ENCODE measurements around the gene PPFIBP1.

DNA sequence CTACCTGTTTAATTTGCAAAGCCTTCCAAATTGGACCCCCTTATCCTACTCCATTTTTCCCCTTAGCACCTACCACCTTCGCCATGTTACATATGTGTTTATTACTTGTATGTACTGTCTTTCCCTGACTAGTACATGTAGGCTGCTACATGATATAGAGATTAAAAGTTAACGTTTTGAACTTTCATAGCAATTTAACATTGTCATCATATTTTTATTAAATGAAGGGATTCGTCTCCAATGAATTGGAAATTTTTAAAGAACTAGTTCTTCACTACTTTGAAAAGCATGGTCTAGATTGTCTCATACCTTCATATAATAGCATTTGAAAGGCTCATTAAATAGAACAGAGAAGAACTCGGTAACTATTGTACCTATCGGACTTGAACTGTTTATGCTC is 107.4 kb downstream of the PPFIBP1 start:
- TF ChIP-seq, protein P1, sequence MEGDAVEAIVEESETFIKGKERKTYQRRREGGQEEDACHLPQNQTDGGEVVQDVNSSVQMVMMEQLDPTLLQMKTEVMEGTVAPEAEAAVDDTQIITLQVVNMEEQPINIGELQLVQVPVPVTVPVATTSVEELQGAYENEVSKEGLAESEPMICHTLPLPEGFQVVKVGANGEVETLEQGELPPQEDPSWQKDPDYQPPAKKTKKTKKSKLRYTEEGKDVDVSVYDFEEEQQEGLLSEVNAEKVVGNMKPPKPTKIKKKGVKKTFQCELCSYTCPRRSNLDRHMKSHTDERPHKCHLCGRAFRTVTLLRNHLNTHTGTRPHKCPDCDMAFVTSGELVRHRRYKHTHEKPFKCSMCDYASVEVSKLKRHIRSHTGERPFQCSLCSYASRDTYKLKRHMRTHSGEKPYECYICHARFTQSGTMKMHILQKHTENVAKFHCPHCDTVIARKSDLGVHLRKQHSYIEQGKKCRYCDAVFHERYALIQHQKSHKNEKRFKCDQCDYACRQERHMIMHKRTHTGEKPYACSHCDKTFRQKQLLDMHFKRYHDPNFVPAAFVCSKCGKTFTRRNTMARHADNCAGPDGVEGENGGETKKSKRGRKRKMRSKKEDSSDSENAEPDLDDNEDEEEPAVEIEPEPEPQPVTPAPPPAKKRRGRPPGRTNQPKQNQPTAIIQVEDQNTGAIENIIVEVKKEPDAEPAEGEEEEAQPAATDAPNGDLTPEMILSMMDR (IDR thresholded peaks at IDR 0.05): no peak
- no peak for TF ChIP-seq SIN3A (IDR thresholded peaks at IDR 0.05; ENCODE audit: borderline replicate concordance, low read depth, low read length)
- TF ChIP-seq, protein P2, sequence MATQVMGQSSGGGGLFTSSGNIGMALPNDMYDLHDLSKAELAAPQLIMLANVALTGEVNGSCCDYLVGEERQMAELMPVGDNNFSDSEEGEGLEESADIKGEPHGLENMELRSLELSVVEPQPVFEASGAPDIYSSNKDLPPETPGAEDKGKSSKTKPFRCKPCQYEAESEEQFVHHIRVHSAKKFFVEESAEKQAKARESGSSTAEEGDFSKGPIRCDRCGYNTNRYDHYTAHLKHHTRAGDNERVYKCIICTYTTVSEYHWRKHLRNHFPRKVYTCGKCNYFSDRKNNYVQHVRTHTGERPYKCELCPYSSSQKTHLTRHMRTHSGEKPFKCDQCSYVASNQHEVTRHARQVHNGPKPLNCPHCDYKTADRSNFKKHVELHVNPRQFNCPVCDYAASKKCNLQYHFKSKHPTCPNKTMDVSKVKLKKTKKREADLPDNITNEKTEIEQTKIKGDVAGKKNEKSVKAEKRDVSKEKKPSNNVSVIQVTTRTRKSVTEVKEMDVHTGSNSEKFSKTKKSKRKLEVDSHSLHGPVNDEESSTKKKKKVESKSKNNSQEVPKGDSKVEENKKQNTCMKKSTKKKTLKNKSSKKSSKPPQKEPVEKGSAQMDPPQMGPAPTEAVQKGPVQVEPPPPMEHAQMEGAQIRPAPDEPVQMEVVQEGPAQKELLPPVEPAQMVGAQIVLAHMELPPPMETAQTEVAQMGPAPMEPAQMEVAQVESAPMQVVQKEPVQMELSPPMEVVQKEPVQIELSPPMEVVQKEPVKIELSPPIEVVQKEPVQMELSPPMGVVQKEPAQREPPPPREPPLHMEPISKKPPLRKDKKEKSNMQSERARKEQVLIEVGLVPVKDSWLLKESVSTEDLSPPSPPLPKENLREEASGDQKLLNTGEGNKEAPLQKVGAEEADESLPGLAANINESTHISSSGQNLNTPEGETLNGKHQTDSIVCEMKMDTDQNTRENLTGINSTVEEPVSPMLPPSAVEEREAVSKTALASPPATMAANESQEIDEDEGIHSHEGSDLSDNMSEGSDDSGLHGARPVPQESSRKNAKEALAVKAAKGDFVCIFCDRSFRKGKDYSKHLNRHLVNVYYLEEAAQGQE (IDR thresholded peaks at IDR 0.05; ENCODE audit: low read depth, low read length): no peak
- no peak for TF ChIP-seq RFX5 (IDR thresholded peaks at IDR 0.05; ENCODE audit: low read length)
- TF ChIP-seq CHD2 (IDR thresholded peaks at IDR 0.05; ENCODE audit: low read length, partially characterized antibody): no peak
- no peak for TF ChIP-seq YY1 (IDR thresholded peaks at IDR 0.05; ENCODE audit: low read depth)
- TF ChIP-seq NFIC (IDR thresholded peaks at IDR 0.05; ENCODE audit: borderline replicate concordance): no peak
- no peak for TF ChIP-seq TAF1 (IDR thresholded peaks at IDR 0.05; ENCODE audit: borderline replicate concordance, low read depth, low read length)
- TF ChIP-seq GABPA (IDR thresholded peaks at IDR 0.05; ENCODE audit: low read depth): no peak
- TF ChIP-seq RXRA (IDR thresholded peaks at IDR 0.05; ENCODE audit: borderline replicate concordance, low read depth): no peak
- TF ChIP-seq, protein P3, sequence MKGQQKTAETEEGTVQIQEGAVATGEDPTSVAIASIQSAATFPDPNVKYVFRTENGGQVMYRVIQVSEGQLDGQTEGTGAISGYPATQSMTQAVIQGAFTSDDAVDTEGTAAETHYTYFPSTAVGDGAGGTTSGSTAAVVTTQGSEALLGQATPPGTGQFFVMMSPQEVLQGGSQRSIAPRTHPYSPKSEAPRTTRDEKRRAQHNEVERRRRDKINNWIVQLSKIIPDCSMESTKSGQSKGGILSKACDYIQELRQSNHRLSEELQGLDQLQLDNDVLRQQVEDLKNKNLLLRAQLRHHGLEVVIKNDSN (IDR thresholded peaks at IDR 0.05; ENCODE audit: borderline replicate concordance, low read depth): no peak

Data from SK-N-SH (cell line).